Heart left ventricle (tissue), 13 donors: ENCODE measurements around the gene FTCD.

Source experiments
- POLR2A ChIP-seq, 2 donors: fragments of 450-650 bp; IDR thresholded peaks; one replicate each; pipeline ENCODE4 v1.6.1; 2017; ENCODE audit warnings: antibody characterized with exemption in 2 of 2, mild to moderate bottlenecking in 2 of 2, moderate library complexity in 2 of 2
- TF ChIP-seq, protein P1 (sequence below), 12 donors: fragments of 200-600 bp; sonication (generic) in 4 of 12; IDR thresholded peaks; one replicate each; pipeline versions ENCODE4 v1.5.0 to v1.8.0; 2018 to 2022; ENCODE audit warnings: antibody characterized with exemption in 12 of 12, mild to moderate bottlenecking in 5 of 12
- donor health status: ischemic (EF 13 %, LVEDD 7.1; RV severe dilation, severe dysfunction).
- donor health status: DM: no; HTN: yes; CAD: no.
- donor health status: DM: no; HTN: no; CAD: no.
- donor health status: ischemic (EF 25% LVEDD 6.9; RV normal size, moderate dysfunction).
- donor health status: ischemic (EF 25% LVEDD 5.7; RV mildly dilated, moderate dysfunction).
- donor health status: ischemic (EF 35%, LVEDD 5.7; RV mildly dilated, moderate dysfunction).
- donor health status: nonischemic (EF 11% LVEDD 7.7; RV severe dilation, severe dysfunction).
- donor health status: DM: yes; HTN: yes; CAD: no.
- donor health status: PGD.
- donor health status: ischemic (EF 29% LVEDD 5.4; RV normal size, mild dysfunction).
- donor health status: nonischemic (EF 23%, LVEDD 6.1; RV moderate dilation, normal function).

GRCh38 chr21:46098303-46099141 lies 56.9 kb downstream of the FTCD start:
- TF ChIP-seq, protein P1, sequence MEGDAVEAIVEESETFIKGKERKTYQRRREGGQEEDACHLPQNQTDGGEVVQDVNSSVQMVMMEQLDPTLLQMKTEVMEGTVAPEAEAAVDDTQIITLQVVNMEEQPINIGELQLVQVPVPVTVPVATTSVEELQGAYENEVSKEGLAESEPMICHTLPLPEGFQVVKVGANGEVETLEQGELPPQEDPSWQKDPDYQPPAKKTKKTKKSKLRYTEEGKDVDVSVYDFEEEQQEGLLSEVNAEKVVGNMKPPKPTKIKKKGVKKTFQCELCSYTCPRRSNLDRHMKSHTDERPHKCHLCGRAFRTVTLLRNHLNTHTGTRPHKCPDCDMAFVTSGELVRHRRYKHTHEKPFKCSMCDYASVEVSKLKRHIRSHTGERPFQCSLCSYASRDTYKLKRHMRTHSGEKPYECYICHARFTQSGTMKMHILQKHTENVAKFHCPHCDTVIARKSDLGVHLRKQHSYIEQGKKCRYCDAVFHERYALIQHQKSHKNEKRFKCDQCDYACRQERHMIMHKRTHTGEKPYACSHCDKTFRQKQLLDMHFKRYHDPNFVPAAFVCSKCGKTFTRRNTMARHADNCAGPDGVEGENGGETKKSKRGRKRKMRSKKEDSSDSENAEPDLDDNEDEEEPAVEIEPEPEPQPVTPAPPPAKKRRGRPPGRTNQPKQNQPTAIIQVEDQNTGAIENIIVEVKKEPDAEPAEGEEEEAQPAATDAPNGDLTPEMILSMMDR (IDR thresholded peaks at IDR 0.05) = no peak
- TF ChIP-seq POLR2A (IDR thresholded peaks at IDR 0.05) = no peak
